Mesothelial cell of epicardium (in vitro differentiated cells): ENCODE results near the gene KIAA0825. TPM values are rescaled to one million over a fixed set of nuclear protein-coding genes. Genes with fewer than 3 reads are reported as not detected.

Experiments used
- DNase-seq, 2 experiments: peaks; one replicate each; pipeline ENCODE4 v3.0.0; 2021; ENCODE audit warnings: low spot score in 2 of 2; ENCODE audit not compliant: unreplicated experiment in 2 of 2
- H3K27ac Mint-ChIP-seq: 2 replicates; pipeline ENCODE4 v1.8.0; 2021; ENCODE audit warnings: mixed read lengths
- H3K27me3 Mint-ChIP-seq: 2 replicates; pipeline ENCODE4 v1.8.0; 2021; ENCODE audit warnings: low read depth, mixed read lengths
- H3K36me3 Mint-ChIP-seq: 2 replicates; pipeline ENCODE4 v1.8.0; 2021; ENCODE audit warnings: mixed read lengths
- H3K4me1 Mint-ChIP-seq: 2 replicates; pipeline ENCODE4 v1.8.0; 2021; ENCODE audit warnings: mixed read lengths
- H3K4me3 Mint-ChIP-seq: 2 replicates; pipeline ENCODE4 v1.8.0; 2021; ENCODE audit warnings: mild to moderate bottlenecking, moderate library complexity, mixed read lengths
- H3K9me3 Mint-ChIP-seq: 2 replicates; pipeline ENCODE4 v1.8.0; 2021; ENCODE audit warnings: mixed read lengths
- total RNA-seq: library from RNA; stranded (reverse); gene quantifications from 3 replicates; pipeline ENCODE4 v1.2.1, GENCODE V29; 2021
- TF ChIP-seq, protein P1 (sequence below): fragments of 200-600 bp; sonication (generic); IDR thresholded peaks from one replicate; pipeline ENCODE4 v1.5.0; 2021; ENCODE audit warnings: antibody characterized with exemption; ENCODE audit not compliant: unreplicated experiment

Gene KIAA0825
- total RNA-seq, 1 donor from 2014 or later: 5.4 TPM

DNA sequence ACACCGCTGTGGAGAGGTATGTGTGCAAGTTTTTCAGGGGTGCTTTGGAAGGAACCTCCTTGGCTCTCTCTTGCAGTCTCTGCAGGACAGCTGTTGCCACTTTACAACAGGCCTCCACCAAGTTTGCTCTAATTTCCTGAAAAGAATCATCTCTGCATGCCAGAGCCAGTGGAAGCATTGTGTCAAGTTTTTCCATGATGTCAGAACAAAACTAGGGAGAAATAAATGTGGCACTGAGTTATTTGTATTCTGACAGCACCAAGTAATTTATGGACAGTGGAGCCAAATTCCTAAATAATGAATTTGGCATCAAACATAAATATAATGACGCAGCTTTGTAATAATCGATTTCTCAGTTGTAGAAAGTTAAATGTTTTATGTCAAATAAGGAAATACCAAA lies 146.9 kb downstream of the KIAA0825 start:
- TF ChIP-seq, protein P1, sequence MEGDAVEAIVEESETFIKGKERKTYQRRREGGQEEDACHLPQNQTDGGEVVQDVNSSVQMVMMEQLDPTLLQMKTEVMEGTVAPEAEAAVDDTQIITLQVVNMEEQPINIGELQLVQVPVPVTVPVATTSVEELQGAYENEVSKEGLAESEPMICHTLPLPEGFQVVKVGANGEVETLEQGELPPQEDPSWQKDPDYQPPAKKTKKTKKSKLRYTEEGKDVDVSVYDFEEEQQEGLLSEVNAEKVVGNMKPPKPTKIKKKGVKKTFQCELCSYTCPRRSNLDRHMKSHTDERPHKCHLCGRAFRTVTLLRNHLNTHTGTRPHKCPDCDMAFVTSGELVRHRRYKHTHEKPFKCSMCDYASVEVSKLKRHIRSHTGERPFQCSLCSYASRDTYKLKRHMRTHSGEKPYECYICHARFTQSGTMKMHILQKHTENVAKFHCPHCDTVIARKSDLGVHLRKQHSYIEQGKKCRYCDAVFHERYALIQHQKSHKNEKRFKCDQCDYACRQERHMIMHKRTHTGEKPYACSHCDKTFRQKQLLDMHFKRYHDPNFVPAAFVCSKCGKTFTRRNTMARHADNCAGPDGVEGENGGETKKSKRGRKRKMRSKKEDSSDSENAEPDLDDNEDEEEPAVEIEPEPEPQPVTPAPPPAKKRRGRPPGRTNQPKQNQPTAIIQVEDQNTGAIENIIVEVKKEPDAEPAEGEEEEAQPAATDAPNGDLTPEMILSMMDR: no peak
- no peaks in the 10 kb centered on the region for H3K36me3 Mint-ChIP-seq
- H3K9me3 Mint-ChIP-seq: no peaks in the 10 kb centered on the region
- H3K27ac Mint-ChIP-seq: no peak overlapping the region
- peaks cover 30% of the 10 kb centered on the region for H3K4me1 Mint-ChIP-seq
- DNase-seq: no peak
- H3K4me3 Mint-ChIP-seq: no peak overlapping the region
- peaks cover 2% of the 10 kb centered on the region for H3K27me3 Mint-ChIP-seq

DNA sequence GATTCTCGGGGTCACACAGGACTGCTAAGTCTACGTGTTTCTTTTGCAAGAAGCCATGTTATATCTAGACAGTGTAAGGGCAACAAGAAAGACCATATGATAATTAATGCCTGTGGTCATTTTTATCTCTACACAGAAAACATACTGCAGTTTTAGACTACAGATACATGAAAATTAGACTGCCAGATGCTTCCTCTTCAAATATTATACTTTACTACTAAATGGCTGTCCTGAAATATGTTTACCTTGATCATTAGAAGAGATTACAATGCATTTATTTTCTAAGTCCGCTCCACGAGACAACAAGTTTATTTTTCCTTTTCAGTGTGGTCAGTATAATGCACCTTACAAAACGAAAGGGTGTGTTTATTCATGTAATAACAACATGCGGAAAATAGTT lies 147.6 kb downstream of the KIAA0825 start:
- Mint-ChIP-seq H3K36me3 (no peaks in the 10 kb centered on the region), H3K27me3 (peaks cover 2% of the 10 kb centered on the region), H3K4me1 (peaks cover 30% of the 10 kb centered on the region), H3K9me3 (no peaks in the 10 kb centered on the region), H3K27ac (no peak overlapping the region), H3K4me3 (no peak overlapping the region)
- TF ChIP-seq, protein P1: no peak
- DNase-seq: no peak

DNA sequence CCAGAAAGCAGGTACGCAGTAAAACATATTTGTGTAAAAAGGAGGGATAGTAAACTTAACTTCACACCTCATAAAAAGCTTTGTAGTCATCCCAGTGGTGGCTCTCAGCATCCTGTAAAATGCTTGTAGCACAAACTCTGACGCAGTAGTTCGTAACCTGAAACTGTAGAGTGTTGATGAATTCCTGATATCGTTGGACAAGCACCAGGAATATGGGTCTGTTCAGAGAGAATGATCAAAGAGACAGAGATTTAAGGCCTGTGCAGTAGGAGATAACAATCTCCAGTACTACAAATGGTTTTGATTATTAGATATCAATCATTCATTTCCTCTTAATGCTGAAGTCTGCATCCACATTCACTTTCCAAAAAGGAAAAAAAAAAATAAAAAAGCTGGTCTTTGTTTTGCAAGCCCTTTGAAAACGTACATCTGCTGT lies 148.5 kb downstream of the KIAA0825 start:
- no peak overlapping the region for H3K27ac Mint-ChIP-seq
- no peaks in the 10 kb centered on the region for H3K36me3 Mint-ChIP-seq
- no peak overlapping the region for H3K4me3 Mint-ChIP-seq
- no peak for DNase-seq
- no peaks in the 10 kb centered on the region for H3K9me3 Mint-ChIP-seq
- TF ChIP-seq, protein P1: no peak
- H3K4me1 Mint-ChIP-seq: peaks cover 30% of the 10 kb centered on the region
- H3K27me3 Mint-ChIP-seq: peaks cover 2% of the 10 kb centered on the region

DNA sequence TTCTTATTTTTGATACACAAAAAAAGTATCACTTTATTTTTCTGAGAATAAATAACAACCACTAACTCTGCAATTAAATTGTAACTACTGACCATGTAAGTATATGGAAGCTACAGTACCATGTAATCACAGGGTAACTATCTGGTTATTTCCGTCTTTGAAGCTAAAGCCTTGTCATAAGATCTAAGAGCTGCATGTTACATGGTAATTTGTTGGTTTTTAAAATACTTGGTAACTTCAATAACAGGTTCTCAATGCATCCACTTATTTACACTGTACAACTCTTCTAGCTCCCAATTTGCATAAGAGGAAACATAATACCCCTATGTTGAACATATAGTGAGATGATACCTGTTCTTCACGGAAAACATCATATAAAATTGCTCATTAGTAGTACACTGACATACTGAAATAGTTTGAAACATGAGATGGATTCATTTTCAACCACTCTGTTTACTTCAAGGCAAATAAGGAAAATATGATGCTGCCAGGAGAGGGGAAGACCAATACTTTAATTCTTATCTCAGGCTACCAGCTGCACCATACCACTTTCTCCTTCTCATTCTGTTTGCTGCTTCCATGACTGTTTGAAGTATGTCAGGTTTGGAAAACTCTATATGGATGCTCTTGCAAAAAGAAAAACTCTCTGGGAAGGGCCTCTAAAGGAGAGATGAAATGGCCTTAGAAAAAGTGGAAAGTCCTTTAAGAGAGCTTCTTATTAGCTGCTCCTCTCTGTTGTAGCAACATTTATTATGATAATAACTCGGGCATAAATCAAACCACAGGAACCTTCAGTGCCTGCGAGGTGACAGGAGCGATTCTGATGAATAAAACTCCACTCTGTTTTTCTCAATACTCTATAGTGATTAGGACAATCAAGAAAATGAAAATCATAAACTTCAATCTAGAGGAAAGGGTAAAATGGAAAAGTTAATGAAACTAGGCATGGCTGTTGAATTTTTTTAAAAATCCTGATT lies 150.2 kb downstream of the KIAA0825 start:
- peaks cover 29% of the 10 kb centered on the region for H3K4me1 Mint-ChIP-seq
- TF ChIP-seq, protein P1: no peak
- peaks cover 2% of the 10 kb centered on the region for H3K27me3 Mint-ChIP-seq
- no peaks in the 10 kb centered on the region for H3K9me3 Mint-ChIP-seq
- H3K27ac Mint-ChIP-seq: no peak overlapping the region
- DNase-seq: no peak
- H3K4me3 Mint-ChIP-seq: no peak overlapping the region
- no peaks in the 10 kb centered on the region for H3K36me3 Mint-ChIP-seq

DNA sequence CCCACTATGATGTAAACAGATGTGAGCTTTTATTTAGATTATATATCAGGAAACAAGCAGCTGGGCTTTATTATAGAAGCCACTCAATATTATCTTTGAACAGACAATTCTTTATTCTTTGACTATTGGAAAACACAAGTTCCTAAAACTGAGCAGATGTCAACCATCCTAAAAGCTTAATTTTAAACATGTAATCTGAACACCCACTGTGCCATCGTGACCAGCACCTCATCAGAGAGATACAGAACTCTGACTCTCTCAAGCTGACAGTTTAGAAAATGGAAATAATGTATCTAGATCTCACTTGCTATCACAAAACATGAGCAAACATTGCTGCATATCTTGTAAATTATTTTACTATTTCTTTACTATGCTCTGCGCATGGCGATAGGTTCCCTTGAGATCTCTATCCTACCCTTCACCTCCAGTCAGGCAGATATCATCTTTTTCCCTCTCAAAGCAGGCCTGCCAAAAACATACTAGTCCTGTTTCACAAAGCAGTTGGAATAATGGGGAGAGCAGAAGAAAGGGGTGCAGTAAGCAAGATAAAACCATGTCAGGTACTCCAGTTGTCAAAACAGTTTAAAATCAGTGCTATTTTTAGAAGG lies 151.0 kb downstream of the KIAA0825 start:
- TF ChIP-seq, protein P1: no peak
- no peaks in the 10 kb centered on the region for H3K36me3 Mint-ChIP-seq
- H3K4me3 Mint-ChIP-seq: no peak overlapping the region

More for the DNA sequence above, 151.0 kb downstream of the KIAA0825 start:
- Mint-ChIP-seq H3K27me3 (peaks cover 2% of the 10 kb centered on the region), H3K4me1 (peaks cover 29% of the 10 kb centered on the region), H3K27ac (no peak overlapping the region), H3K9me3 (no peaks in the 10 kb centered on the region)
- no peak for DNase-seq
